Measurements from ENCODE around the gene DCDC2C. TPM values are rescaled to one million over a fixed set of nuclear protein-coding genes. Genes with fewer than 3 reads are reported as not detected.

Gene DCDC2C, protein sequence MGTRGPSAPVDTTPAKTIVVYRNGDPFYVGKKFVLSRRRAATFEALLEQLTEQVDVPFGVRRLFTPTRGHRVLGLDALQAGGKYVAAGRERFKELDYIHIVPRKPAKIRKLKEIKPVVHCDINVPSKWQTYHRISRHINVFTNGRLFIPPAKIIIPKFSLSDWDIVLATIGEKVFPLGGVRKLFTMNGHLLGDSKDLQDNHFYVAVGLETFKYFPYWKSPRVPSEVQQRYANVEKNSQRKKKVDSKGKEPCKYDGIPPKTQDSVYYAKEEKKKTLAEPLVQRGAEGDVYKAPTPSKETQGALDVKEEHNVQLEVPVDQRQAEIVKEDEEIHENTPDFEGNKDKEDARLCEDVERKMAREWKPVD
- total RNA-seq: not detected in 2 replicates

DNA sequence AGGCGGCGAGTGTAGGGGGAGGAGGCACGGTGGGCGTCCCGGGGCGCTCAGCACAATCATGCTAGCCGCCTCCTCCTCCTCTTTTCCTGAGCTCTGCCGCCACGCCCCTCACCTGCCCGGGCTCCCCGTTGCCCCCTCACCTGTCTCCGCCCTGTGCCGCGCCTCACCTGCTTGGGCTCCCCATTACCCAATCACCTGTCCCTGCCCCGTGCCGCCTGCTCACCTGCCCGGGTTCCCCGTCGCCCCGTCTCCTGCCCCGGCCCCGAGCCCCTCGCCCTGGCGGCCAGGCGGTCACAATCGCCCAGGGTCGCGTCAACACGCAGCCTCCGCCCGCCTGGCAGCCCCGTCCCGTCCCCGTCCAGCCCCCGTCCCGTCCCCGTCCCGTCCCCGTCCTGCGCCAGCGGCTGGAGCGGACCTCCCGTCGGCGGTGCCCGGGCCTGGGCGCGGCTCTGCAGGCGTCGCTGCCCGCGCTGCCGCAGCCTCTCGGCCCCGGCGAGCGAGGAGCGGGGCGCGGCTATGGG is at the start of gene DCDC2C:
DCDC2C (plus strand) TSS at position 340 of the 521 bp plus-strand sequence; CDS start at position 517, 177 bp downstream.

DNA sequence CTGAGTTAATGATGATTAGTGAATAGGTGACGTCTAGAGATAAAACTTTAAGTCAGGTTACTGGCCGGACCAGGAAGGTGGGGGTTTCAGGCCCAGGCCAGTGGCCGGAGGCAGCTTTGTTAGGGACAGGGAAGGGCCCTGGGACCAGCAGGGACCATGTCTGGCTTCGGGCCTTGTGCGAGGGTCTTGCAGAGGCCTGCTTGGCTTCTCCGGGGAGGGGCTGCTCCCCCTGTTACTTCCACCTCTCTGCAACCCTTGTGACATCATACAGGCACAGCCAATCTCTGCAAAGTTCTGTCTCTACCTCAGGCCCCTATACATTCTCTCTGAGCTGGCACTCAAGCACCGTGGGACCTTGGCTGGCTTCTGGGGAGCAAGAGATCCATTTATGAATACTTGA is 45.5 kb upstream of the DCDC2C start, which contains the start of gene ALLC:
ALLC (plus strand) TSS at position 320 of the 400 bp plus-strand sequence. CDS start 12,958 bp downstream, outside the sequence.

Other genes with a start within 250 kb of the DCDC2C start
- 59.2 and 61.3 TPM in 2 replicates for gene ADI1, start 184.0 kb upstream of the DCDC2C start, total RNA-seq
- 26.0 and 27.5 TPM in 2 replicates for gene RNASEH1, start 145.2 kb upstream of the DCDC2C start, total RNA-seq
- 1,998 and 2,015 TPM in 2 replicates for gene RPS7, start 128.3 kb upstream of the DCDC2C start, total RNA-seq
- 0.43 and 0.65 TPM in 2 replicates for gene COLEC11, start 108.5 kb upstream of the DCDC2C start, total RNA-seq
- gene ALLC, start 45.4 kb upstream of the DCDC2C start, total RNA-seq: not detected in 2 replicates